IMR-90 (cell line): ENCODE data around the gene CCNG1.
"Not testable (repeated sequence)": the region's sequence is repeated elsewhere in the genome, so short reads cannot be mapped to it uniquely, and the experiment has no call there.

Experiments used
- BHLHE40 ChIP-seq: fragments of 150-350 bp; IDR thresholded peaks from 2 replicates; pipeline ENCODE4 v1.6.1; 2016; ENCODE audit warnings: mild to moderate bottlenecking, low read depth, low read length
- CEBPB ChIP-seq: IDR thresholded peaks from 2 replicates; pipeline ENCODE4 v1.6.1; 2012; ENCODE audit warnings: low read depth, low read length, improper control_type of control experiment
- CHD1 ChIP-seq: IDR thresholded peaks from 2 replicates; pipeline ENCODE4 v1.6.1; 2012; ENCODE audit warnings: low read depth, low read length, improper control_type of control experiment
- CTCF ChIP-seq: conservative IDR thresholded peaks from 2 replicates; pipeline ENCODE4 v1.5.1; 2012; ENCODE audit warnings: mild to moderate bottlenecking, low read depth, low read length, improper control_type of control experiment
- MAFK ChIP-seq: IDR thresholded peaks from 2 replicates; pipeline ENCODE4 v1.6.1; 2012; ENCODE audit warnings: low read depth, low read length, improper control_type of control experiment
- MXI1 ChIP-seq: IDR thresholded peaks from 2 replicates; pipeline ENCODE4 v1.6.1; 2012; ENCODE audit warnings: low read depth, mild to moderate bottlenecking, low read length, moderate library complexity, borderline replicate concordance
- POLR2A ChIP-seq: IDR thresholded peaks from 2 replicates; pipeline ENCODE4 v1.6.1; 2012; ENCODE audit warnings: mild to moderate bottlenecking, low read depth, low read length
- RAD21 ChIP-seq: IDR thresholded peaks from 2 replicates; pipeline ENCODE4 v1.6.1; 2012; ENCODE audit warnings: low read length, improper control_type of control experiment
- RFX5 ChIP-seq: IDR thresholded peaks from 2 replicates; pipeline ENCODE4 v1.8.0; 2012; ENCODE audit warnings: low read depth, mild to moderate bottlenecking, low read length, moderate library complexity
- SMC3 ChIP-seq: fragments of 150-350 bp; IDR thresholded peaks from 2 replicates; pipeline ENCODE4 v1.6.1; 2016; ENCODE audit warnings: low read depth, mild to moderate bottlenecking, antibody characterized with exemption, low read length, moderate library complexity

GRCh38 chr5:163396818-163397340 is 40.5 kb upstream of the CCNG1 start:
- not testable (repeated sequence) for TF ChIP-seq RFX5, CTCF, POLR2A, RAD21, CEBPB, BHLHE40, MXI1, CHD1, MAFK, SMC3
